ENCODE data around the gene CMAS. TPM values are rescaled to one million over a fixed set of nuclear protein-coding genes. Genes with fewer than 3 reads are reported as not detected.
"Not testable (repeated sequence)": the region's sequence is repeated elsewhere in the genome, so short reads cannot be mapped to it uniquely, and the experiment has no call there.

Gene CMAS
- total and polyA plus RNA-seq, 8 donors = 4.7 to 283 (median 38.0) TPM

DNA sequence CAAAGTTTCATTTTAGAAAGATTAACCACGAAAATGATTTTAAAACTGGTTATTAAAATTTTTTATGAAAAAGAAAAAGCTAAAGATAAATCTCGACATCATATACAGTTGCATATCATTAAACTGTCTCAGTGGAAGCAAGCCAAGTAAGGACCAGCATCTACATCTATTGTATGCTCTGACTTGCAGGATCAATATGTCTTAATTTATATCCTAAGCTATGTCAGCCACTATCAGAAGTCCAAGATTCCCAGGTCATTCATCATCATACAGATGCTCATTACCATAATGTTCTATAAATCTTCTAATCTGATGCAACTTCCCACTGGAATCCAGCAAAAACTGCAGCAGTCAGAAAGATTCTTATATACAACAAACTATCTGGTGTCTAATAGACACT lies 43.5 kb downstream of the CMAS start:
- Histone ChIP-seq H3K27me3 (no peaks in the 10 kb centered on the region), H3K4me1 (no peaks in the 10 kb centered on the region), H3K4me3 (no peak overlapping the region), H3K36me3 (no peaks in the 10 kb centered on the region), H3K27ac (no peak overlapping the region), H3K9me3 (no peaks in the 10 kb centered on the region)
- TF ChIP-seq CTCF (IDR thresholded peaks at IDR 0.05) (no peak), EP300 (IDR thresholded peaks at IDR 0.05) (no peak), POLR2A (IDR thresholded peaks at IDR 0.05) (no peak), POLR2AphosphoS5 (IDR thresholded peaks at IDR 0.05) (no peak)
- 74 to 90% (median 81%) methylated on average over 2 of the region's 2 CpGs for WGBS, 5 donors
- intact Hi-C loops (cut with DNase I; ENCODE audit: low total_unique reads) = no loop called here
- no peak for DNase-seq

DNA sequence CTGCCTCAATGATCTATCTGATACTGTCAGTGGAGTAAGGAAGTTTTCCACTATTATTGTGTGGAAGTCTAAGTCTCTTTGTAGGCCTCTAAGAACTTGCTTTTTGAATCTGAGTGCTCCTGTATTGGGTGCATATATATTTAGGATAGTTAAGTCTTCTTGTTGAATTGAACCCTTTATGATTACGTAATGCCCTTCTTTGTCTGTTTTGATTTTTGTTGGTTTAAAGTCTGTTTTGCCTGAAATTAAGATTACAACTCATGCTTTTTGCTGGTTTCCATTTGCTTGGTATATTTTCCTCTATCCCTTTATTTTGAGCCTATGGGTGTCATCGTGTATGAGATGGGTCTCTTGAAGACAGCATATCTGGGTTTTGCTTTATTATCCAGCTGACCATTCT lies 53.0 kb downstream of the CMAS start:
- not testable (repeated sequence) for H3K4me3 ChIP-seq, DNase-seq, H3K27ac ChIP-seq, H3K36me3 ChIP-seq, H3K27me3 ChIP-seq, H3K9me3 ChIP-seq
- intact Hi-C loops (cut with DNase I; ENCODE audit: low total_unique reads) = loop anchor here (10.0 kb wide), 1 partner anchor 356 kb away; no protein-coding TSS in a partner anchor
- H3K4me1 ChIP-seq = peaks cover 0 to 10% (median 0%) of the 10 kb centered on the region in 4 donors
- 87 to 95% (median 93%) methylated on average over 2 of the region's 2 CpGs for WGBS, 5 donors

GRCh38 chr12:22100958-22101748 lies 55.1 kb downstream of the CMAS start:
- no peak overlapping the region for H3K4me3 ChIP-seq
- no peaks in the 10 kb centered on the region for H3K9me3 ChIP-seq
- intact Hi-C loops (cut with DNase I; ENCODE audit: low total_unique reads) = loop anchor here (10.0 kb wide), 1 partner anchor 234 kb away; the partner anchor contains the start of gene ST8SIA1
- no peaks in the 10 kb centered on the region for H3K36me3 ChIP-seq
- no peaks in the 10 kb centered on the region for H3K27me3 ChIP-seq
- no peak overlapping the region for H3K27ac ChIP-seq
- DNase-seq = peak; percentile 46 to 69
- WGBS, 5 donors = 59 to 77% (median 70%) methylated on average over 6 of the region's 6 CpGs
- H3K4me1 ChIP-seq = peaks cover 0 to 10% (median 0%) of the 10 kb centered on the region in 4 donors
- peak in 5 of 7 experiments; percentile 18 to 49 (median 28) for TF ChIP-seq CTCF (IDR thresholded peaks at IDR 0.05)
- TF ChIP-seq EP300 (IDR thresholded peaks at IDR 0.05) = no peak

GRCh38 chr12:22101749-22102243 lies 55.8 kb downstream of the CMAS start:
- Histone ChIP-seq H3K27ac (no peak overlapping the region), H3K4me3 (no peak overlapping the region), H3K4me1 (peaks cover 0 to 10% (median 0%) of the 10 kb centered on the region in 4 donors), H3K9me3 (no peaks in the 10 kb centered on the region), H3K36me3 (no peaks in the 10 kb centered on the region), H3K27me3 (no peaks in the 10 kb centered on the region)
- 35 to 71% (median 49%) methylated on average over 5 of the region's 5 CpGs for WGBS, 5 donors
- TF ChIP-seq POLR2A (IDR thresholded peaks at IDR 0.05) = no peak
- no peak for TF ChIP-seq EP300 (IDR thresholded peaks at IDR 0.05)
- no peak for TF ChIP-seq CTCF (IDR thresholded peaks at IDR 0.05)
- no peak for TF ChIP-seq POLR2AphosphoS5 (IDR thresholded peaks at IDR 0.05)
- DNase-seq = peak in 1 of 2 donors; percentile 26
- intact Hi-C loops (cut with DNase I; ENCODE audit: low total_unique reads) = loop anchor here (10.0 kb wide), 1 partner anchor 233 kb away; the partner anchor contains the start of gene ST8SIA1

- H3K9me3 ChIP-seq = no peaks in the 10 kb centered on the region
- no peak overlapping the region for H3K4me3 ChIP-seq
- no peaks in the 10 kb centered on the region for H3K27me3 ChIP-seq
- peaks cover 0 to 10% (median 0%) of the 10 kb centered on the region in 4 donors for H3K4me1 ChIP-seq
- 84 to 93% (median 87%) methylated on average over 2 of the region's 2 CpGs for WGBS, 5 donors
- DNase-seq = no peak
- H3K36me3 ChIP-seq = no peaks in the 10 kb centered on the region
- no peak overlapping the region for H3K27ac ChIP-seq
- no peak for TF ChIP-seq POLR2A (IDR thresholded peaks at IDR 0.05)
- TF ChIP-seq EP300 (IDR thresholded peaks at IDR 0.05) = no peak
- TF ChIP-seq POLR2AphosphoS5 (IDR thresholded peaks at IDR 0.05) = no peak
- no peak for TF ChIP-seq CTCF (IDR thresholded peaks at IDR 0.05)
- intact Hi-C loops (cut with DNase I; ENCODE audit: low total_unique reads) = loop anchor here (10.0 kb wide), 1 partner anchor 231 kb away; the partner anchor contains the start of gene ST8SIA1
Measured at GRCh38 chr12:22103418-22103817, 57.4 kb downstream of the CMAS start.

All from stomach (tissue), 9 donors.